Liver (tissue), 9 donors: ENCODE data around the gene SH2D7. TPM values are rescaled to one million over a fixed set of nuclear protein-coding genes. Genes with fewer than 3 reads are reported as not detected.

Experiments used
- DNase-seq: peaks from one replicate; pipeline ENCODE4 v3.0.0-alpha.2; 2017; ENCODE audit warnings: low spot score
- H3K27ac ChIP-seq, 2 donors: one replicate each; pipeline ENCODE4 v1.7.0; 2013; ENCODE audit warnings: inconsistent platforms in 2 of 2, low read length in 2 of 2, control low read depth in 1 of 2, low read depth in 1 of 2, mild to moderate bottlenecking in 1 of 2
- H3K27me3 ChIP-seq, 4 donors: one replicate each; pipeline versions ENCODE4 v1.6.1 to v1.7.0; 2013; ENCODE audit warnings: low read length in 3 of 4, inconsistent platforms in 1 of 4, mild to moderate bottlenecking in 1 of 4, moderate library complexity in 1 of 4; ENCODE audit not compliant: control insufficient read depth in 4 of 4, insufficient read depth in 4 of 4
- H3K36me3 ChIP-seq, 4 donors: one replicate each; pipeline versions ENCODE4 v1.6.1 to v1.7.0; 2013; ENCODE audit warnings: low read length in 3 of 4, mild to moderate bottlenecking in 3 of 4, low read depth in 1 of 4, moderate library complexity in 1 of 4; ENCODE audit not compliant: control insufficient read depth in 4 of 4, insufficient read depth in 3 of 4
- H3K4me1 ChIP-seq, 4 donors: one replicate each; pipeline versions ENCODE4 v1.6.1 to v1.7.0; 2013; ENCODE audit warnings: low read length in 3 of 4, mild to moderate bottlenecking in 3 of 4, moderate library complexity in 1 of 4; ENCODE audit not compliant: control insufficient read depth in 4 of 4, insufficient read depth in 4 of 4
- H3K4me3 ChIP-seq, 3 donors: one replicate each; pipeline versions ENCODE4 v1.6.1 to v1.7.0; 2013; ENCODE audit warnings: low read length in 3 of 3, control low read depth in 1 of 3, low read depth in 1 of 3, mild to moderate bottlenecking in 1 of 3
- H3K9ac ChIP-seq, 2 donors: one replicate each; pipeline ENCODE4 v1.7.0; 2013; ENCODE audit warnings: low read length in 2 of 2, mild to moderate bottlenecking in 2 of 2, moderate library complexity in 2 of 2, control low read depth in 1 of 2, low read depth in 1 of 2
- H3K9me3 ChIP-seq, 4 donors: one replicate each; pipeline versions ENCODE4 v1.6.1 to v1.7.0; 2013; ENCODE audit warnings: low read length in 3 of 4; ENCODE audit not compliant: control insufficient read depth in 4 of 4
- ATF3 ChIP-seq: IDR thresholded peaks from 2 replicates; pipeline ENCODE4 v1.6.1; 2016; ENCODE audit warnings: antibody characterized with exemption
- CTCF ChIP-seq: fragments of 150-350 bp; IDR thresholded peaks from 2 replicates; pipeline ENCODE4 v1.5.1; 2017; ENCODE audit warnings: improper control_type of control experiment, low read depth, low read length; ENCODE audit not compliant: missing input control
- EGR1 ChIP-seq, 2 donors: IDR thresholded peaks; 2 replicates each; pipeline ENCODE4 v1.6.1; 2016 to 2018; ENCODE audit warnings: antibody characterized with exemption in 2 of 2, low read depth in 2 of 2
- FOXA1 ChIP-seq: IDR thresholded peaks from 2 replicates; pipeline ENCODE4 v1.6.1; 2016; ENCODE audit warnings: antibody characterized with exemption
- FOXA2 ChIP-seq: IDR thresholded peaks from 2 replicates; pipeline ENCODE4 v1.6.1; 2016; ENCODE audit warnings: antibody characterized with exemption
- GABPA ChIP-seq, 2 donors: IDR thresholded peaks in 1 of 2; conservative IDR thresholded peaks in 1 of 2; 2 replicates each; pipeline ENCODE4 v1.6.1; 2016; ENCODE audit warnings: antibody characterized with exemption in 2 of 2, mild to moderate bottlenecking in 1 of 2, moderate library complexity in 1 of 2
- HNF4A ChIP-seq, 2 donors: conservative IDR thresholded peaks; 2 replicates each; pipeline ENCODE4 v1.6.1; 2016; ENCODE audit warnings: antibody characterized with exemption in 2 of 2, mild to moderate bottlenecking in 2 of 2
- HNF4G ChIP-seq: IDR thresholded peaks from 2 replicates; pipeline ENCODE4 v1.6.1; 2016; ENCODE audit warnings: antibody characterized with exemption
- JUND ChIP-seq, 2 donors: IDR thresholded peaks; 2 replicates each; pipeline ENCODE4 v1.6.1; 2016; ENCODE audit warnings: antibody characterized with exemption in 2 of 2
- MAX ChIP-seq: IDR thresholded peaks from 2 replicates; pipeline ENCODE4 v1.6.1; 2016; ENCODE audit warnings: antibody characterized with exemption
- NR2F2 ChIP-seq: IDR thresholded peaks from 2 replicates; pipeline ENCODE4 v1.6.1; 2016; ENCODE audit warnings: antibody characterized with exemption
- RAD21 ChIP-seq, 2 donors: IDR thresholded peaks; 2 replicates each; pipeline ENCODE4 v1.6.1; 2016; ENCODE audit warnings: antibody characterized with exemption in 2 of 2, mild to moderate bottlenecking in 2 of 2
- REST ChIP-seq: IDR thresholded peaks from 2 replicates; pipeline ENCODE4 v1.6.1; 2016; ENCODE audit warnings: antibody characterized with exemption, mild to moderate bottlenecking
- RXRA ChIP-seq, 2 donors: IDR thresholded peaks; 2 replicates each; pipeline ENCODE4 v1.6.1; 2017 to 2018; ENCODE audit warnings: antibody characterized with exemption in 2 of 2, mild to moderate bottlenecking in 1 of 2
- SP1 ChIP-seq: IDR thresholded peaks from 2 replicates; pipeline ENCODE4 v1.6.1; 2018; ENCODE audit warnings: antibody characterized with exemption, mild to moderate bottlenecking
- TAF1 ChIP-seq: conservative IDR thresholded peaks from 2 replicates; pipeline ENCODE4 v1.6.1; 2016; ENCODE audit warnings: antibody characterized with exemption, mild to moderate bottlenecking
- YY1 ChIP-seq: IDR thresholded peaks from 2 replicates; pipeline ENCODE4 v1.6.1; 2016; ENCODE audit warnings: antibody characterized with exemption, mild to moderate bottlenecking
- ZBTB33 ChIP-seq: IDR thresholded peaks from 2 replicates; pipeline ENCODE4 v1.6.1; 2016; ENCODE audit warnings: antibody characterized with exemption
- WGBS: extraction: QIAGEN DNeasy Blood & Tissue Kit; methylation state at CpG from one replicate; pipeline ENCODE4 v1.1.7; 2013; 5-methylcytosine and 5-hydroxymethylcytosine counted together
- polyA plus RNA-seq, 2 donors: library from polyadenylated mRNA; stranded (reverse) in 1 of 2; unstranded in 1 of 2; fragments of 200-250 nt in 1 of 2; fragments of >200 nt in 1 of 2; fragmentation: Nextera tagmentation in 1 of 2; extraction: Ambion mirVana in 1 of 2; gene quantifications; one replicate each; pipeline versions ENCODE4 v1.2.1 to v1.2.3, GENCODE V29; 2013 to 2015
- total RNA-seq, 2 donors: library from RNA; depleted of rRNA; stranded (reverse); fragments of >200 nt; gene quantifications; one replicate each; pipeline ENCODE4 v1.2.3, GENCODE V29; 2014
- donor health status: healthy.
- donor health status: healthy.
- donor health status: healthy.
- donor health status: healthy.
- donor health status: healthy.

SH2D7 gene
- total and polyA plus RNA-seq, 4 donors: not detected

GRCh38 chr15:78079298-78080087, 12.9 kb upstream of the SH2D7 start:
- Histone ChIP-seq H3K4me1 (peaks cover 1 to 20% (median 7%) of the 10 kb centered on the region in 4 donors), H3K27ac (no peak overlapping the region)
- WGBS: 91% methylated on average over 11 of the region's 11 CpGs

More at GRCh38 chr15:78079298-78080087, 12.9 kb upstream of the SH2D7 start:
- H3K9ac ChIP-seq: no peak overlapping the region
- no peak overlapping the region for H3K4me3 ChIP-seq
- TF ChIP-seq GABPA (IDR thresholded peaks at IDR 0.05 in 1 of 2, conservative IDR thresholded peaks at IDR 0.05 in 1 of 2): no peak
- TF ChIP-seq FOXA2: no peak
- TF ChIP-seq JUND (IDR thresholded peaks at IDR 0.05): no peak
- TF ChIP-seq EGR1 (IDR thresholded peaks at IDR 0.05; ENCODE audit: low read depth in 2 of 2): no peak
- TF ChIP-seq RAD21 (IDR thresholded peaks at IDR 0.05): no peak
- no peak for TF ChIP-seq HNF4A (conservative IDR thresholded peaks at IDR 0.05)
- TF ChIP-seq ATF3: no peak
- no peak for TF ChIP-seq SP1
- no peak for TF ChIP-seq REST
- TF ChIP-seq TAF1: no peak
- no peak for TF ChIP-seq RXRA (IDR thresholded peaks at IDR 0.05)
- no peak for TF ChIP-seq YY1
- TF ChIP-seq CTCF: no peak
- TF ChIP-seq ZBTB33: no peak
- no peak for TF ChIP-seq NR2F2
- TF ChIP-seq FOXA1: no peak
- no peak for TF ChIP-seq MAX
- TF ChIP-seq HNF4G: no peak
- H3K9me3 ChIP-seq: no peaks in the 10 kb centered on the region
- H3K36me3 ChIP-seq: no peaks in the 10 kb centered on the region
- H3K27me3 ChIP-seq: no peaks in the 10 kb centered on the region
- no peak for DNase-seq
